Measurements from ENCODE around the gene NCBP1. TPM values are rescaled to one million over a fixed set of nuclear protein-coding genes. Genes with fewer than 3 reads are reported as not detected.

Gene NCBP1
- total and polyA plus RNA-seq, 8 donors, result 5.5 to 90.4 (median 18.5) TPM

DNA sequence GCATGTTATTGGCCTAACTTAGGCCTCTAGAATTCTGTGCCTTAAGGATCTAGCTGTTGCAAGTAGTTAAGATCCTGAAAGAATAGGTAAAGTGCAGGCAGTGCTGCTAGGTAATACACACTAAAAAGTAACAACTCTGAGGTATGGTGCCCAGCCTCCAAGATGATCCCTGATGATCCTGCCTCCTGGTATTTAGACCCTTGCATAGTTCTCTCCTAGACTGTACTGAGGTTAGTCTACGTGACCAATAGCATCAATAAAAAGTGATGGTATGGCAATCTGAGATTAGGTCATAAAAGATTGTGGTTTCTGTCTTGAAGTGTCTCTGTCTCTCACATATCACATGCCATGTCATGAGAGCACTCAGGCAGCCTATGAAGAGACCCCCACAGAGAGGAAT is 9.7 kb upstream of the NCBP1 start:
- Histone ChIP-seq H3K9me3 (no peaks in the 10 kb centered on the region), H3K36me3 (peaks cover 13 to 69% (median 59%) of the 10 kb centered on the region in 4 donors), H3K27me3 (no peaks in the 10 kb centered on the region), H3K4me3 (no peak overlapping the region), H3K27ac (no peak overlapping the region), H3K4me1 (peaks cover 5 to 17% (median 11%) of the 10 kb centered on the region in 4 donors)
- no peak for DNase-seq
- TF ChIP-seq EP300 (IDR thresholded peaks at IDR 0.05) (no peak), POLR2AphosphoS5 (IDR thresholded peaks at IDR 0.05) (no peak), POLR2A (IDR thresholded peaks at IDR 0.05) (no peak)
- TF ChIP-seq, protein P1, sequence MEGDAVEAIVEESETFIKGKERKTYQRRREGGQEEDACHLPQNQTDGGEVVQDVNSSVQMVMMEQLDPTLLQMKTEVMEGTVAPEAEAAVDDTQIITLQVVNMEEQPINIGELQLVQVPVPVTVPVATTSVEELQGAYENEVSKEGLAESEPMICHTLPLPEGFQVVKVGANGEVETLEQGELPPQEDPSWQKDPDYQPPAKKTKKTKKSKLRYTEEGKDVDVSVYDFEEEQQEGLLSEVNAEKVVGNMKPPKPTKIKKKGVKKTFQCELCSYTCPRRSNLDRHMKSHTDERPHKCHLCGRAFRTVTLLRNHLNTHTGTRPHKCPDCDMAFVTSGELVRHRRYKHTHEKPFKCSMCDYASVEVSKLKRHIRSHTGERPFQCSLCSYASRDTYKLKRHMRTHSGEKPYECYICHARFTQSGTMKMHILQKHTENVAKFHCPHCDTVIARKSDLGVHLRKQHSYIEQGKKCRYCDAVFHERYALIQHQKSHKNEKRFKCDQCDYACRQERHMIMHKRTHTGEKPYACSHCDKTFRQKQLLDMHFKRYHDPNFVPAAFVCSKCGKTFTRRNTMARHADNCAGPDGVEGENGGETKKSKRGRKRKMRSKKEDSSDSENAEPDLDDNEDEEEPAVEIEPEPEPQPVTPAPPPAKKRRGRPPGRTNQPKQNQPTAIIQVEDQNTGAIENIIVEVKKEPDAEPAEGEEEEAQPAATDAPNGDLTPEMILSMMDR (IDR thresholded peaks at IDR 0.05), result no peak
- 93 to 100% (median 96%) methylated on average over 1 of the region's 1 CpG for WGBS, 5 donors
- intact Hi-C loops (cut with DNase I; ENCODE audit: low total_unique reads), result no loop called here

DNA sequence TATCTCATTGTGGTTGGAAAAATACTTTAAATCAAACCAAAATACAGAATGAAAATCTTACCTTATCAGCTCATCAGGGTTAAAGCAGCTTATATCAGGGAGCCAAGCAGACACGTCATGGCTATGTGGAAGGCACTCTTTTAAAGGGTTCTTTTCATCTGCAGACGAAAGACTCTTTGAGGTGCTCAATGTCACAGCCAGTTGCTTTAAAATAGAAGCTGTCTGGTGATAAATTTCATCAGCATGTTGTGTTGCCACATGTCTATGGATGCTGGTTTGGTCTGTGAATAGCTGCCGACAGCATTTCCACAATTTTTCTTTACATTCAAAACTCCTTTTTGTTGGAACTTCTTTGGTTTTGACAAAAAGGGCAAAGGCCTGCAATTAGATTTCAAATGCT is 8.0 kb upstream of the NCBP1 start:
- Histone ChIP-seq H3K36me3 (peaks cover 13 to 56% (median 50%) of the 10 kb centered on the region in 4 donors), H3K27ac (no peak overlapping the region), H3K4me1 (peaks cover 5 to 26% (median 15%) of the 10 kb centered on the region in 4 donors), H3K27me3 (no peaks in the 10 kb centered on the region), H3K9me3 (no peaks in the 10 kb centered on the region), H3K4me3 (no peak overlapping the region)
- intact Hi-C loops (cut with DNase I; ENCODE audit: low total_unique reads), result no loop called here
- 63 to 85% (median 63%) methylated on average over 3 of the region's 3 CpGs for WGBS, 5 donors
- TF ChIP-seq, protein P1 (IDR thresholded peaks at IDR 0.05), result no peak
- TF ChIP-seq EP300 (IDR thresholded peaks at IDR 0.05) (no peak), POLR2AphosphoS5 (IDR thresholded peaks at IDR 0.05) (no peak), POLR2A (IDR thresholded peaks at IDR 0.05) (no peak)
- DNase-seq, result no peak

DNA sequence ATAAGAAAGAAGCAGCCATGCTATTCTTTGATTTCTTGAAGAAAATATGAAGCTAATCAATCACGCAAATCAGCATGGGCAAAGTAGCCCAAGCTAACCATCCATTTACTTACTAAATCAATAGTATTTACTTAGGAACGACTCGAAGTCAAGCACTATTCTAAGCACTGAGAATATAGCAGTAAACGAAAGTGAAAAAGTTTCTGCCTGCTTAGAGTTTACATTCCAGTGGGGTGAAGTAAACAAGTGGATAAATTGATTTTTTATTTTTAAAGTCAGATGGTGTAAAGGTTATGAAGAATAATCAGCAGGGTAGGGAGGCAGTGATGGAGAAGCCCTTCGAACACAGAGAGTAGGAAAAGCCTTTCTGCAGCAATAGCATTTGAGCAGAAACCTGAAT is 6.0 kb upstream of the NCBP1 start:
- DNase-seq, result no peak
- Histone ChIP-seq H3K27ac (peak overlapping the region in 3 of 5 donors; percentile 47 to 61 (median 51)), H3K9me3 (no peaks in the 10 kb centered on the region), H3K27me3 (no peaks in the 10 kb centered on the region), H3K36me3 (peaks cover 13 to 36% (median 33%) of the 10 kb centered on the region in 4 donors), H3K4me3 (peak overlapping the region in 2 of 4 donors; percentile 5 to 13), H3K4me1 (peaks cover 16 to 41% (median 28%) of the 10 kb centered on the region in 4 donors)
- 35 to 43% (median 40%) methylated on average over 5 of the region's 5 CpGs for WGBS, 5 donors
- no peak for TF ChIP-seq EP300 (IDR thresholded peaks at IDR 0.05)
- TF ChIP-seq, protein P1 (IDR thresholded peaks at IDR 0.05), result no peak
- TF ChIP-seq POLR2A (IDR thresholded peaks at IDR 0.05), result no peak
- no peak for TF ChIP-seq POLR2AphosphoS5 (IDR thresholded peaks at IDR 0.05)
- intact Hi-C loops (cut with DNase I; ENCODE audit: low total_unique reads), result no loop called here

DNA sequence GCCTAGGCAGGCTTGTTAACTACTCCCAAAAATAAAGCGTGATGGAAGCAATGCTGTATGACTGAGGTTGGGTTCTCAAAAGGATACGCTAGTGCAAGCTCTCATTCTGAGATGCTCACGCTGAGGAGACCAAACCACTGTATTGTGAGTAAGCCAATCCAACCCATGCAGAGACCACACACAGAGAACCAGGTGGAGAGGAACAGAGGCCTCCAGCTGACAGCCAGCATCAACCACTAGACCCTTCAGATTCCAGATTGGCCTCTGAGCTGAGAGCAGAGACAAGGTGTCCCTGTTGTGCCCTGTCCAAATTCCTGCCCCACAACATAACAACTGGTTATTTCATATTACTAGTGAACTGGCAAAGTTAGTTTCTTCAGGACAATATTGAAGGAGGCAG is 5.0 kb upstream of the NCBP1 start:
- Histone ChIP-seq H3K27me3 (no peaks in the 10 kb centered on the region), H3K36me3 (peaks cover 13 to 27% (median 22%) of the 10 kb centered on the region in 4 donors), H3K4me3 (no peak overlapping the region), H3K27ac (no peak overlapping the region), H3K4me1 (peaks cover 16 to 41% (median 28%) of the 10 kb centered on the region in 4 donors), H3K9me3 (no peaks in the 10 kb centered on the region)
- no peak for DNase-seq
- intact Hi-C loops (cut with DNase I; ENCODE audit: low total_unique reads), result no loop called here
- 81 to 91% (median 89%) methylated on average over 3 of the region's 3 CpGs for WGBS, 5 donors
- TF ChIP-seq POLR2A (IDR thresholded peaks at IDR 0.05) (no peak), EP300 (IDR thresholded peaks at IDR 0.05) (no peak), POLR2AphosphoS5 (IDR thresholded peaks at IDR 0.05) (no peak)
- TF ChIP-seq, protein P1 (IDR thresholded peaks at IDR 0.05), result no peak
